Keratinocyte (primary cell): ENCODE results near the gene SLC22A9.

Experiments used
- CTCF ChIP-seq, 3 experiments: IDR thresholded peaks in 1 of 3; conservative IDR thresholded peaks in 1 of 3; optimal IDR thresholded peaks in 1 of 3; 2 replicates in 2 of 3; 3 replicates in 1 of 3; pipeline versions ENCODE3 to v1.5.1; 2011; ENCODE audit warnings: low read length in 3 of 3, mild to moderate bottlenecking in 3 of 3, moderate library complexity in 2 of 3, control low read depth in 1 of 3, inconsistent platforms in 1 of 3; ENCODE audit not compliant: insufficient read depth in 2 of 3; ENCODE audit errors: extremely low read depth in 1 of 3
- EZH2 ChIP-seq: IDR thresholded peaks from one replicate; pipeline ENCODE4 v1.6.1; 2012; ENCODE audit warnings: inconsistent platforms, mild to moderate bottlenecking, low read length, moderate library complexity

GRCh38 chr11:63443714-63444113 is 74.1 kb downstream of the SLC22A9 start:
- TF ChIP-seq CTCF (optimal IDR thresholded peaks at IDR 0.05 in 1 of 3, IDR thresholded peaks at IDR 0.05 in 1 of 3, conservative IDR thresholded peaks at IDR 0.05 in 1 of 3; ENCODE audit: extremely low read depth in 1 of 3, insufficient read depth in 2 of 3, low read length in 3 of 3): no peak
- TF ChIP-seq EZH2: no peak
